ENCODE data around the gene UBL3.
A peak's percentile ranks its signal among the peaks of the same experiment; 100 is the strongest.

The UBL3 gene, protein sequence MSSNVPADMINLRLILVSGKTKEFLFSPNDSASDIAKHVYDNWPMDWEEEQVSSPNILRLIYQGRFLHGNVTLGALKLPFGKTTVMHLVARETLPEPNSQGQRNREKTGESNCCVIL

DNA sequence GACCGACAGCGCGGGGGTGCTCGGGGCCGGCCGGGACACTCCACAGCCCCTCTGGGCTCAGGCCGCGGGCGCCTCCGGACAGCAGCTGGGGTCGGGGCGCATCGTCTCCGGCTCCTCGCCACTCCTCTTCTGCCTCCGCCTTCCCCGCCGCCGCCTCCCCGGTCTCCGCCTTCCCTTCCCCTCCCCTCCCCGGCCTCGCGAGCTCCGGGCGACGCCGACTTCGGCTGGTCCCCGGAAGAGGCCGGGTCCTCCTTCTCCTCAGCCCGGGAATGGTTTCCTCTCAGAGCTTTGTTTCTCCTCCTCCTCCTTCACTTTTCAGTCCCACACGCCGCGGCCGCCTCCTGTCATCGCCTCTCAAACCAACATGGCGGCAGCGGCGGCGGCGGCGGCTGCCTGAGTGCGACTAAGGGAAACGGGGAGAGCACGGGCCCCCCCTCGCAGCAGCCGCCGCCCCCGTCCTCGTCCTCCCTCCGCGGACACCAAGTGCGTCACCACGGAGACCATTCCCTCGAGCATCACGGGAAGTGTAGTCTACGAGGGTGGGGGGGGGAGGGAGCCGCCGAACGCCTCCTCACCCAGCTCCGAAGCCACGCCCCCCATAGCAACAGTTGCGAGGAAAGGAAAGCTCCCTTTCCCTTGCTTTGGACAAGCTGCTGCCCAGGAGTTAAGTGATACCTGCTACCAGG, at the start of gene UBL3:
UBL3 (minus strand) TSS at position 405 of the 686 bp plus-strand sequence. CDS start 1,079 bp downstream, outside the sequence.
- FAIRE-seq (peak; percentile 90), DNase-seq (ENCODE audit: extremely low spot score, insufficient read length, low read depth) (peak; percentile 97)

DNA sequence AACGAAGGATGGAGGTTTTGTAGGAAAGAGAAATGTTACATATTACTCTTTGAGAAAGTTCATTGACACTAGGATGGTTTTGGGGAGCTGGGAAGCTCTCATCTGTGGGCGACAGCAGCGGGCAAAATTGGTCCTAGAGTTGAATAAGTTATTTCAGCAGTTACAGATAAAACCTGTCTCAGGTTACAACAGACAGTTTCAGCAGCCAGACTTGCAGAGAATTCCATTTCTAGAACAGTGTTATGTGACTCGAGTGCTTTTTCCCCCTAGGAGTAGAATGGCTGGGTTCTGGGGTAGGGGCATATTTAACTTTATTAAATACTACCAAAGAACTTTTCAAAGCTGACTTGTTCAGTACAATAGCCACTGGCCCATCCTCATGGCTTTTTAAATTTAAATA, 46.7 kb upstream of the UBL3 start:
- FAIRE-seq (no peak), DNase-seq (ENCODE audit: extremely low spot score, insufficient read length, low read depth) (no peak)

DNA sequence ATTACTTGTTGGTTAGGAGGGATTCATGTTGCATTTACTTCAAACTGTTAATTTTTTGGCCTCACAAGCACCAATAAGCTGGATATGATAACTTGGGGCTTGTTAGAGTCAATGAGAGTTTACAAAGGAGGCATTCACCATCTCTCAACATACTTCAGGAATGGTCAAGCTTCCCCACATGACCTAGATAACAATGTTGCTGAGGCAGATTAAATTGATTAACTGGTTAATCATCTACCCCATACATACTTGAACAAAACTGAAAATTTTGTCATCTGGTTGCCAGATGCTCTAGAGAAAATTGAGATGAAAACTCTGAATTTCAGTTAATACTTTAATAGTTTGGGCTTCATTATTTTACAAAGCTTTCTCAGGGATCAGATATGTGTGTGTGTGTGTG, 43.0 kb upstream of the UBL3 start:
- FAIRE-seq (no peak), DNase-seq (ENCODE audit: extremely low spot score, insufficient read length, low read depth) (no peak)

DNA sequence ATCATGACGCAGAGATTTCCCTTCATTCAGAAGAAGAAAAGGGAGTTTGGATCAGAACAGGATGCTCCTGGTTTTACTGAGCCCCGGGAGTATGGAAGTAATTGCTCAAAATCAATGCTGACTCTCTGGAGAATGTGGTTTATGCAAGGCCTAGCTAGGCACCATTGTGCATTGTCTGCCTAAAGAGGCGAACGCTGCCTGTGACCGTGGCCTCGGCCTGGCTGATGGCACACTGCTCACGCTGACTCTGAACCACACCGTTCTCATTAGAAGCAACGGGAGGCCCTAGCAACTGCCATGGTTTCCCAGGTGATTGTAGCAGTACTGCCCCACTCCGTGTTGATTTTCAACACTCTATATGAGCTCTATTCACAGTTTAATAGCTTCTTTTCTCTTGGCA, 41.7 kb upstream of the UBL3 start:
- no peak for FAIRE-seq
- DNase-seq (ENCODE audit: extremely low spot score, insufficient read length, low read depth) = no peak

DNA sequence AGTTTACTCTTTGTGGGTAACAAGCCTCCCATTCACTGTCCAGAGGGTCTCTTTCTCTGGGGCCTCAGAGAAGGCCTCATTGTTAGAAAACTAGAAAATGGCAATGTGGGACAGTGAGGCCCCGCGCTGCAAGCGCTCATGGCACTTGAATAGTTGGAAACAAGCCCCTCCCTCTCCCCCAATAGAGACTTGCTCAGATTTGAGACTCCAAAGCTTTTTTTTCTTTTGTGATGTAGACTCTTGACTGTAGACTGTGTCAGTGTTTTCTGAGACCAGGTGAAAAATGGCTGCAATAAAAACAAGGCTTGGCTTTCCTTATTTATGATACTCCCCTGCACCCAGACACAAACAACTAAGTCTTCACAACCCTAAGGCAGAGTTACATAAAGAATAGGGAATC, 38.7 kb upstream of the UBL3 start:
- DNase-seq (ENCODE audit: extremely low spot score, insufficient read length, low read depth) (no peak), FAIRE-seq (no peak)

DNA sequence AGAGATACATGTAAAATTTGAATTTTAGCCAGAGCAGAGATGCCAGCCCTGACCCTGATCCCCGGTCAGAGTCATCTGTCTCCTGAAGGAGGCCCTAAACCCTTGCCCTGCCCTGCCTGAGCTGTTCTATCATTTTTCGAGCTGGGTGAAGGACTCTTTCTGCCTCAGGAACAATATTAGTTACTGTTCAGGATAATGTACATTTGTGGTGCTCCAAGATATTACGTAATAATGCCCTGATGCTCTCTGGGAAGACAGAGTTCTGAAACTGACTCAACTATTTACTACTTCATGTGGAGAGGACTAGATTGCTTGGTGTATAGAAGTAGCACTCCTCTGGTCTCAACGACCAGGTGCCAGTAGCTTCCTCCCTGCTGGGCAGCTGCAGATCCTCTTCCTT, 37.9 kb upstream of the UBL3 start:
- DNase-seq (ENCODE audit: extremely low spot score, insufficient read length, low read depth) = no peak
- no peak for FAIRE-seq

DNA sequence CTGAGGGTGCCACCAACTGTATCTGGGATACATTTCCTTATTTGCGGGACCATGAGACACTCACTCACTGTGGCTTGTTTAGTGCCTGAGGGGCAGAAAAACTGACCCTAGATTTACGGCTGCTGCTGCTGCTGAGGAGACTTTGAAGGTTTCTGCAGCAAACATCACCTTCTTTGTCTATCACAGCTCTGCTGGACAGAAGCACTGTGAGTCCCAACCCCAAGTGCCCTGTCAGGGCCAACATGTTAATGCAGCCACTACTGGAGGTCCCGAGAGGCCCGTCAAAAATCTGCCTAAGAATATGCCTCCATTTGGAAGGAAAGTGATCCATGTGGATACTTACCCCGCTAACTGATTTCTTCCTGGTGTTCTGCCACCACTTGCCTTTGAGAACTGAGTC, 37.3 kb upstream of the UBL3 start:
- DNase-seq (ENCODE audit: extremely low spot score, insufficient read length, low read depth) (no peak), FAIRE-seq (no peak)

DNA sequence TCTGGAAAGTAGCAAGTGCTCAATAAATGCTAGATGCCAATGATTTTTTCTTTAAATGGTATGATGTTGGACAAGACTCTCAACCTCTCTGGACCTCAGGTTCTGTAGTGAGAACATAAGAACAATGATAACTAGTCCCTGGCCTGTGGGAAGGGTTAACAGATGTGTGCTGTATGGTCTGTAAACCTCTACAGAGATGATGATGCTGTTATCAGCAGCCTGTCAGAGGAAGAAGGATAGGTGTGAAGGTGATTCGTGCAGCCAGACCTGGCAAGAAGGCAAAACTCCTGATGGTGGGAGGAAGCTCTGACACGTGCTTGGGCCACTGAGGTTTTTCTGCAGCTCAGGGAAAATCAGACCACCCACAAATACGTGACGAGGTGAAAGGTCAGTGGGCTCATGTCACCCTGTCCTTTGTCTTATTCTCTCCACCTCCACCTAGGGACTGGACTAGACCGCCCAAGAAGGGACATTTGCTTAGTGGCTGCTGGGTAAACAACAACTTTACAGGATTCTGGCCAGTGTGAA, 36.7 kb upstream of the UBL3 start:
- no peak for FAIRE-seq
- DNase-seq (ENCODE audit: extremely low spot score, insufficient read length, low read depth) = no peak

DNA sequence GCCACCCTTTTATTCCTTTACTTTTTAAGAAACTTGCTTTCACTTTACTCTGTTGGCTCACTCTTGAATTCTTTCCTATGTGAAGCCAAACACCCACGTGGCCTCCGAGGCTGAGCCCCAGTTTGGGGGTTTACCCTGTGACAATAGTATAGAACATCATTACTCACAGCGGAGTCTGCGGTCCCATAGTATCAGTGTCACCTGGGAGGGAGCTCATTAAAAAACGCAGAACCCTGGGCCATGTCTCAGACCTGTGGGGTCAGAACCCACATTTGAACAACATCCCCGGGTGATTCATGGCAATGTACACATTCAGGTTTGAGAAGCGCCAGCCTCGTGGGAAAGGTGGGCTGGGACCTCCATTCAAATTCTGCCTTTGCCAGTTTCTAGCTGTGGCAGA, 36.0 kb upstream of the UBL3 start:
- FAIRE-seq (no peak), DNase-seq (ENCODE audit: extremely low spot score, insufficient read length, low read depth) (no peak)

DNA sequence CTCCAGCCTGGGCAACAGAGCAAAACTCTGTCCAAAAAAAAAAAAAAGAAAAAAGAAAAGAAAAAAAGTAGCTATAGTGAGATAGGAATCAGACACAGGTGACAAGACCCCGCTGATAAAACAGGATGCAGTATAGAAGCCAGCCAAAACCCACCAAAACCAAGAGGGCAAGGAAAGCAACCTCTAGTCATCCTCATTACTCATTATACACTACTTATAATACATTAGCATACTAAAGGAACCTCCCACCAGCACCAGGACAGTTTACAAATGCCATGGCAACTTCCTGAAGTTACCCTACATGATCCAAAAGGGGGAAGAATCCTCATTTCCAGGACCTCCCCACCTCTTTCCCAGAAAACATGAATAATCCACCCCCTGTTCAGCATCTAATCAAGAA, 35.6 kb upstream of the UBL3 start:
- FAIRE-seq = no peak
- no peak for DNase-seq (ENCODE audit: extremely low spot score, insufficient read length, low read depth)

DNA sequence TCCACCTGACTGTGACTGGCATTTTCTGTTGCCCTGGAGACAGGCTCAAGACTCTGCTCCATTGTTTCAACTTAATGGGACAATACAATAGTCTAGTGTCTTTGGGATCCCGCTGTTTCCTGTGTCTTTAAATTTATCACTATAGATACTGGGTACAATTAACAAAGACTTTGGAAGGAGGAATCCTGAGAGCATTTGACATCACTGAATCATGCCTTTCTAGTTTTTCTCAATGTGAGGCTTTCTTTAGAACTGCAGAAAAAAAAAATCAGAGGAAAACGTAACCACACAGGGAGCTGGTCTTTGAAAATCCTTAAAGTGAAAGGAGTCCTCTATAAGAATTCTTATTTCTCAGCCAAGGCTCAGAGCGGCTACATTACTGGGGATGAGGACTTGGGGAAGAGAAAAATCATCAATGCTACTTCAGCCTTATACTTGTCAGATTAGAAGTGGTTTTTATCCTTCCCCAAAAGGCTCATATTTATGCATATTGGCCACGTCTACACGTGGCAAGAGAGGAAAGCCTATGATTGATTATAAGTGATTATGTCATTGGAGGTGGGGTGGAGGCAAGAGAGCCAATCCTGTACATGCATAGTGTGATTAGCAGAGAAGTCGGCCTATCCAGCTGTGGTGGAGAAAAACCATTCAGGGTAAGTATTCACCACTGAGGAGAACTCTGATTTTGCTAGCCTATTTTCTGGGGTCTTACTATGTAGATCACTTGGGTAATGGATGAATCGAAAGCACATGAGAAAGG, 34.4 kb upstream of the UBL3 start:
- DNase-seq (ENCODE audit: extremely low spot score, insufficient read length, low read depth) = no peak
- FAIRE-seq = no peak

DNA sequence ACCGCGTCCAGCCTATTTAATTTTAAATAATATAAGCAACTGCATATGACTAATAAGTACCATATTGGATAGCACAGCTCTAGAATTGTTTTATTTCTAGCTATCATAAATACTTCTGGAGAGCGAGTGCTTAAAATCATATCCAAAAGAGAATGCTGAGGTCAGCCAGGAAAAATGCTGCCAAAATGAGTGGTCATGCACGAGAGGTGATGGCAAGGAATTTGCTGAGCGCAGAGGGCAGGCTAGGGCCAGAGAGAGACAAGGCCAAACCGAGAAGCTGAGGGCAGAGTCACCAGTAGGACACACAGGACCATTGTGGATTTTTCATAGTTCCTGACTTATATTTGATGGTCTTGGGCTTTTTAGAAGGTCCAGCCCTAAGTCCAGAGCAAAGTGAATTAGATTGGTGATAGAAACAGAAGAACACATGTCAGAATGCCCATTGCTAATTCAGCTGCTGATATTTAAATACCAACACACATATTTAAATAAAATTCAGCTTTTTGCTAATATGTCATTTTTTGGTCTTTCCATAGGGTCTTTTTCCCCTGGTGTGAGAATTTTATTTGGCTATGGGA, 33.6 kb upstream of the UBL3 start:
- no peak for FAIRE-seq
- DNase-seq (ENCODE audit: extremely low spot score, insufficient read length, low read depth) = no peak

DNA sequence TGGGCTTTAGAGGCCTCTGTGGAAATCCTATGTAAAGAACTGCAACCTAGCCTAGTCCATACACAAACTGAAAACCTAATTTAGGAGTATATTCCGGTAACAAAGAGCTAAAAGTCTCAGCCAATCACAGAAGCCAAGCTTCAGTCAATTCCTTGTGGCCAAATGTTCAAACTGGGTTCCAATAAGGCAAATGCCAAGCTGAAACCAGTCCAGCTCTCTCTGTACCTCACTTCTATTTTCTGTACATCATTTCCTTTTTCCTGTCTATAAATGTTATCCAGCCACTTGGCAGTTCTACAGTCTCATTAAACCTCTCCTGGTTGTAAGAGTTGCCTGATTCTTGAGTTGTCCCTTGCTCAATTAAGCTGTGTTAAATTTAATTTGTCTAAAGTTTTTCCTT, 31.7 kb upstream of the UBL3 start:
- FAIRE-seq (no peak), DNase-seq (ENCODE audit: extremely low spot score, insufficient read length, low read depth) (no peak)

DNA sequence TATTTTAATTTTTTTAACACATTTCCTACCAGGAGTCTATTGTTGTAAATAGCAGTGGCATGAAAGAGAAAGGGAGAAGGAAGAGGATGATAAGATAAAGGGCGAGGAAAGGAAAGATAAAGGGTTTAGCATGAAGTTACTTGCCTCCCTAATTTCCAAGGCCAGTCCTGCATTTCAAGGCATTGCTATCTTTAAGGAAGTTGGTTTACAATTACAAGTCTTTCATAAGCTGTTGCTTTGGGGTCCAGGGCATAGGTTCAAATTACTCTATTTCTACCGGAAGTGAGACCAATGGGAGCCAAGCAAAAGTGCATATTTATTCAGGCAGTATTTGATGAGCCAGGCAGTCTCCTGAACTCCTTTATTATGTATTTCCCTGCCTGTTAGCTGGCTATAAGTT, 27.7 kb upstream of the UBL3 start:
- FAIRE-seq (no peak), DNase-seq (ENCODE audit: extremely low spot score, insufficient read length, low read depth) (no peak)

DNA sequence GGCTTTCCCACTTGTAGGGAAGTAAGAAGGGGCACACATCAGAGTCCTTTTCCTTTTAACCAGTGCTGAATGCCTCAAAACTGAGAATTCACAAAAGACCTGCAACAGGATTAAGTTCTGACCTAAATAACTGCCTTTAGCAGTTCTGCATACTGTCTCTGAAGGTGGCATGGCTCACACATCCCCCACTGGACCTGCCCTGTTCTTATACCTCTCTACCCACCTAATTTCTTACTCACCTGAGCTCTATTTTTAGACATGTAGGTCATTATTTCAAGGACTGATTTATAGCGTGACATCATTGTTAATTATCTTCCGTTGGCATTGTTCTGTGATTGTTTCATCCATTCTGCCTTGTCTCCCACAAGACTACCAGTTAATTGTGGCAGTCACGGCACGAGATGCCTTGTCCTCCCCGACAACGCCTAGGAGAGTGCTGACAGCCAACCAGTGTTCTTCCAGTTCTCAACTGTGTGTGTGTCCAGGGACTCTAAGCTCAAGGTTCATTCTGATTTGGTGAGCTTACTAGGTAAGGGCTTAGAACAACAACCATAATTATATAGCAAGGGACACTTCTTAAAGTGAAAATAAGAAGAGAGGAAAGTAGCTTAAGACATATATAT, 27.1 kb upstream of the UBL3 start:
- no peak for FAIRE-seq

DNA sequence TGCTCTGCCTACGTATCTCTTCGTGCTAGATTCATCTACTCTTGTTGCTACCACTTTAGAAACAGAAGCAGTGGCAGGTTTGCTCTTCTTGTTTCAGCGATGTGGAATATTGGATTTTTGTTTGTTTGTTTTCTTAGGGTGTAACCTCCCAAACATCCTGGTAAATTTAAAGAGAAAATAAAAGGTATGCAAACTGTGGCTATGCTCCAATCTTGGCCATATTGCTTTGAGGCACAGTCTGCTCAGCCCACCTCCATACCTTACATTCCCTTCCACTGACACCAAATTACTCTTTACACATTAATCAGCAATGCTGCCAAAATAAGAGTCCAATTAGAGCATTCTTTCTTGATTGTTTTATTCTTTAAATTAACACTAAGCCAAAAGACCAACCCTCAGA, 25.2 kb upstream of the UBL3 start:
- FAIRE-seq (no peak), DNase-seq (ENCODE audit: extremely low spot score, insufficient read length, low read depth) (no peak)

More for the DNA sequence above, 27.1 kb upstream of the UBL3 start:
- DNase-seq (ENCODE audit: extremely low spot score, insufficient read length, low read depth) = no peak

DNA sequence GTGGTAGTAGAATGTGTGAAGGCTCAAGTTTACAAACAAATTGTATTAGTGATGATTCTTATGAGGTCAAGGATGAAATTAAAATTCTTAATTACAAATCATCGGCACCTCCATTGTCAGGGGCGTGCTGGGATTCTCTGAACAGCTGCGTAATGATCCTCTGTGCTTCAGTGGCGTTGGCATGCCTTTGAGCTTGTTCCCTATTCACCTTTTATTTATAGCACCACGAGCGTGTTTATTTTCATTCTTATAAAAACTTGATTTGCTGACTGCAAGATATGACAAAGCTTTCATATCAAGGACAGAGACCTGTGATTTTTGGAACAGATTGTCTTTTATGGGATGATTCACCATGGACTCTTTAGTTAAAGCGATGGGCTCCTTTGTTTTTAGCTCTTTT, 18.2 kb upstream of the UBL3 start:
- no peak for FAIRE-seq
- no peak for DNase-seq (ENCODE audit: extremely low spot score, insufficient read length, low read depth)

DNA sequence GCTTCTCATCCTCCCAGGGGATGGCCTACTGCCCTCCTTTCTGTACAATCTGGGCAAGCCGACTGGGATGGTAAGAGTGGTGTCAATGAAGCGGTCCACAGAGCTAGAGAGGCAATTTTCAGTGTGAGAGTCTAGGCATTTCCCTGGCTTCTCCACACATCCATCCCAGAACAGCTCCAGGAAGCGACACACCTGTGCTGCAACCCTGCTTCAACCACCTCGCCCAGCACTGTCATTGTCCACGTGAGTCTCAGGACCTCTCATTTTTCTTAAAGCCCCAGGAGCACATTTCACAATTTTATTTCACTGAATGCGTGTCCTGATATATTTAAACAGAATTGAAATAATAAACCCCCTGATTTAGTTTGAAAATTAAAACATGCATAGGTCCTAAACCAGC, 15.5 kb upstream of the UBL3 start:
- FAIRE-seq (no peak), DNase-seq (ENCODE audit: extremely low spot score, insufficient read length, low read depth) (no peak)

DNA sequence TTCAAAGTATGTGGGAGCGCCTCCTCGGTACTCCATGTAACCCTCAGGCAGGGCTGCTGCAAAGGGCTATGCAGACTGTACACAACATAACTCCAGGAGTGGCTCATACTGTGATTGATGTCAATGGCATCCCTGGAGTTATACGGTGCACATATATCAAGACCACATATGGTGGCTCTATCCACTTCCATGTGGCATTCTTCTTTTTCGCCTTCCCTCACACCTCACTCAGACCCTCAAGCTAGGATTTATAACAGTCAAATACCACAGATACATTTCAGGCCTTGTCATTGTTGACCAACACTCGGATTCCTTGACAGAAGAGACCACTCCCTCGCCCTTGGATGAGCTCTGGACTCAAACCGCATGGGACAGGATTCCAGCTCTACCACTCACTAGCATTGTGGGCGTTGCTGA, 11.3 kb upstream of the UBL3 start:
- FAIRE-seq (no peak), DNase-seq (ENCODE audit: extremely low spot score, insufficient read length, low read depth) (no peak)

DNA sequence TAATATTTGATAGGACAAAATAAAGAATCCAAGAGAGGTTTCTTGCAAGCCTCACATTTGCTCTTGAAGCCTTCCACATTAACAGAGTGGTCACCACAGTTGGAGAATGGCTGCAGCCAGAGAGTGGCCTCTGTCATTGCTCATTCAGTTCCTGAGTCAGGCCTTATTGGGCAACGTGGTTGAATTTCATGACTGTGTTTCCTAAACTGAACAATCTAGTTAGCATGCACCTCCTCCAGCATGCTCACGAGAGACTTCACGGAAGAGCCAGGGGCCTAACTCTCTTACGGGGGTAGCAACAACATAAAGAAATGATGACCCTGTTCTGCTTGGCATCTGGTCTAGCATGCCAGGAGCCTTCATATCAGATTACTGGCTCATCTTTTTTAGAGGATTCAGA, 9.6 kb upstream of the UBL3 start:
- DNase-seq (ENCODE audit: extremely low spot score, insufficient read length, low read depth) (no peak), FAIRE-seq (no peak)

DNA sequence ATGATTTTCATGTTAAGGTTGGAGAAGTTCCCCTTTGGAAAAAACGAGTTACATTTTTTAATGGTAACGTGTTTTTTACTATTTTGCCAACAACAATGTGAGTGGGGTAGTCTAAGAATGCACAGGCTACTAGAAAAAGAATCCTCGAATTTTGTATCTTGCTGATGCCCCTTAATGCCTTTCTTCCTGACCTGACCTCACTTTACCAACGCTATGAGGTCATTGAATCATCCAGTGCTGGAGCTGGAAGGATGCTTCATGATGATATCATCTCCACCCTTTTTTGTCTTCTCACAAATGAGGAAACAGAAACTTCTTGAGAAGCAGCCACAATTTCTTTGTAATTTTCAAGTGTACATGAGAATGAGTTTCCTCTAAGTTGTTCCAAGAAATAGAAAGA, 8.2 kb upstream of the UBL3 start:
- FAIRE-seq = no peak

More for the DNA sequence above, 8.2 kb upstream of the UBL3 start:
- DNase-seq (ENCODE audit: extremely low spot score, insufficient read length, low read depth) = no peak
